Fibroblast of villous mesenchyme (primary cell): ENCODE results near the gene EFCAB12. TPM values are rescaled to one million over a fixed set of nuclear protein-coding genes. Genes with fewer than 3 reads are reported as not detected.

Experiments
- DNase-seq: peaks from one replicate; pipeline ENCODE4 v3.0.0-alpha.2; 2010; ENCODE audit warnings: low read depth
- H3K4me3 ChIP-seq: 2 replicates; pipeline ENCODE4 v1.5.1; 2011; ENCODE audit warnings: low read depth, mild to moderate bottlenecking, low read length
- total RNA-seq: library from RNA; depleted of rRNA; stranded (reverse); fragments of >200 nt; gene quantifications from 2 replicates; pipeline ENCODE4 v1.2.3, GENCODE V29; 2012
- TF ChIP-seq, protein P1 (sequence below): IDR thresholded peaks from 2 replicates; pipeline ENCODE4 v1.5.1; 2012; ENCODE audit warnings: low read depth, mild to moderate bottlenecking, low read length; ENCODE audit not compliant: insufficient read depth

The EFCAB12 gene
- total RNA-seq, 1 donor, result not detected

DNA sequence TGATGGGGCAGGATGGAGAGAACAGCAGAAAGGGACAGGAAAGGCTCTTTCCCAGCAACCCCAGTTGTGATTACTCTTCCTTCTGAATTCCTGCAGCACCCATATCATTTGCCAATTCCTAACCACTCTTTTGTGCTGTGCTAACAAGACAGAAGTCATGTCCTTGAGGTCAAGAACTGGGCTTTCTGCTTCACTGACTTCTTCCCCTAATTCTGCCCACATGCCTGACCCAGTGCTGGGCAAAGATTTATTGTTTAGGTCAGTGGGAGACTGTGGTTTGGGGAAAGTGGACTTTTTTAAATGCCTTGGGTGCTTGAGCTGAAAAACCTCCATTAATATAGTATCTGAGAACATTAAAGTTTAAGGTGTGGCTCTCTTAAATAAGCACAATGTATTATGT is 4.2 kb upstream of the EFCAB12 start:
- TF ChIP-seq, protein P1, sequence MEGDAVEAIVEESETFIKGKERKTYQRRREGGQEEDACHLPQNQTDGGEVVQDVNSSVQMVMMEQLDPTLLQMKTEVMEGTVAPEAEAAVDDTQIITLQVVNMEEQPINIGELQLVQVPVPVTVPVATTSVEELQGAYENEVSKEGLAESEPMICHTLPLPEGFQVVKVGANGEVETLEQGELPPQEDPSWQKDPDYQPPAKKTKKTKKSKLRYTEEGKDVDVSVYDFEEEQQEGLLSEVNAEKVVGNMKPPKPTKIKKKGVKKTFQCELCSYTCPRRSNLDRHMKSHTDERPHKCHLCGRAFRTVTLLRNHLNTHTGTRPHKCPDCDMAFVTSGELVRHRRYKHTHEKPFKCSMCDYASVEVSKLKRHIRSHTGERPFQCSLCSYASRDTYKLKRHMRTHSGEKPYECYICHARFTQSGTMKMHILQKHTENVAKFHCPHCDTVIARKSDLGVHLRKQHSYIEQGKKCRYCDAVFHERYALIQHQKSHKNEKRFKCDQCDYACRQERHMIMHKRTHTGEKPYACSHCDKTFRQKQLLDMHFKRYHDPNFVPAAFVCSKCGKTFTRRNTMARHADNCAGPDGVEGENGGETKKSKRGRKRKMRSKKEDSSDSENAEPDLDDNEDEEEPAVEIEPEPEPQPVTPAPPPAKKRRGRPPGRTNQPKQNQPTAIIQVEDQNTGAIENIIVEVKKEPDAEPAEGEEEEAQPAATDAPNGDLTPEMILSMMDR, result no peak

DNA sequence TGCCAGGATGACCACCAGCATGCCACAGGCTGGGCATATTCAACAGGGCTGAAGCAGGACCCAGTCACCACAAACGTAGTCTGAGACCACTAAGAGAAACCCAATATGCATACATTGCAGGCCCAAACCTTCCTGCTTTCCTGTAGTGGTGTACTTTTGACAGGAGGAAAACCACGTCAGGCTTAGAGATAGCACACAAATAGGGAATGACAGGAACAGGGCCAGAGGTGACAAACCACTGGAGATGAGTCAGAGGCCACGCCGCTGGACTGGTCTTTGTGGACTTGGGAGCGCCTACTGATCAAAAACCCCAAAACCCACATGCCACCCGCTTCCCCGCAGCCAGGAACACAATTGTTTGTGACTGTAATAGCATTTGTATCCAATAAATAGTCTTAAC is 3.6 kb upstream of the EFCAB12 start:
- H3K4me3 ChIP-seq, result no peak overlapping the region
- DNase-seq, result no peak
- TF ChIP-seq, protein P1, result no peak

More for the DNA sequence above, 4.2 kb upstream of the EFCAB12 start:
- H3K4me3 ChIP-seq, result no peak overlapping the region
- DNase-seq, result no peak

DNA sequence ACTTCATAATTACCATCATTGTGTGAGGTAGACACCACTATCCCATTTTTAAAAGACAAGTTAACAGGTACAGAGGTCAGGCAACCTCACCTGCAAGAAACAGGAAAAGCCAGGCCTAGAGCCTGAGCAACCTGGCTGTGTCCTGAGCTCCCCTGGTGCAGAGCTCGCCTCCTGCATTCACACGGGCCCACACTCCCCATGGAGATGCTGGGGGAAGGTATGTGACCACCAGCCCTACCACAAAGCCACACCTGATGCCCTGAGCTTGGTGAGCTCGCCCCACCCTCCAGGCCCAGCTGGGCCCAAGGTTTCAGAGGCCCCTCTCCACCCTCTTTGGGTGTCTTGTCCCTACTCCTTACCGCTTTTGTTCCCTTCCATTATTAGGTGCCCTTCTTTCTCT is 1.2 kb upstream of the EFCAB12 start:
- H3K4me3 ChIP-seq, result no peak overlapping the region
- TF ChIP-seq, protein P1, result no peak
- DNase-seq, result no peak

DNA sequence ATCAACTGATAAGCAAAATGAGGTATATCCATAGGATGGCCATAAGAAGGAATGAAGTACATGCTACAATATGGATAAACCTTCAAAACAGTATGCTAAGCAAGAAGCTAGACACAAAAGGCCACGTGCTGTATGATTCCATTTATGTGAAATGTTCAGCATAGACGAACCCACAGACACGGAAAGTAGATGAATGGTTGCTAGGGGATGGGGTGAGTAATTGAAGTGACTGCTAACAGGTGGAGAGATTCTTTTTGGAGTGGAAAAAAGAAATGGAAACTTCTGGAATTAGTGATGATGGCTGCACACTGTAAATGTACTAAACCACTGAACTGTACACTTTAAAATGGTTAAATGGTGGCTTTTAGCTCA is 630 bp upstream of the EFCAB12 start:
- DNase-seq, result no peak
- H3K4me3 ChIP-seq, result no peak overlapping the region

DNA sequence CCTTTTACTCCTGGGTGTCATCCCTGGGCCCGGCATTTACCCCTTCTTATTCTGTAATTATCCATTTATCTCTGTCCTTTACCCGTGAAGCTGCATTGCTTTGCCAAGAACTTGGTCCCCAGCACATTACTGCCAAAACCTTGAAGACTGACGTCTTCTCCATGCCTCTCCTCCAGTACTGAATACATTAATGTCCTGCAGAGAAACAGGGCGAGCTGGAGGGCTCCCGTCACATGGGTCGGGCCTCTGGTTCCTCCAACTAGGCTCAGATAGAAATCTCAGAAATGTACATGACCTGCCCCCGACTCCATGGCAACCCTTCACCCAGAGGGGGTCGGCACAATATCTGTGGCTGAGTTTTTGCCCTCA is 445 bp downstream of the EFCAB12 start:
- H3K4me3 ChIP-seq, result peak overlapping the region; percentile 73
- no peak for DNase-seq
- TF ChIP-seq, protein P1, result no peak

More for the DNA sequence above, 630 bp upstream of the EFCAB12 start:
- TF ChIP-seq, protein P1, result no peak

DNA sequence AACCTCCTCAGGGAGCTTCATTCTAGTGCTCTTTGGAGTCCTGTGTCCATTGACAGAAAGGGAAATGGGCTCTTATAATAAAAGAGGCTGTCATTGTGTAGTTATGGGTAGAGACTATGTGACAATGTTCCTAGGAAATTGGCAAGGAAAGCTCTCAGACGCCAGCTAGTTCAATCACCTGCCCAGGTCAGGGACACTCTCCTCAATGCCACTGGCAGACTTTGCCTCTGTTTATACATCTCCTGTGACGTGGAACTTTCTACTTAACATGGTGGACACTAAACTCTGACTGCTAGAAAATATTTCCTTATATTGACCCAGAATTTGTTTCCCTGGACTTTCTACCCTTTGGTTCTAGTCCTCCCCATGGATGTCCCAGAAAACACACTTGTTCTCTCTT is 2.8 kb downstream of the EFCAB12 start:
- TF ChIP-seq, protein P1, result no peak
- H3K4me3 ChIP-seq, result no peak overlapping the region
- DNase-seq, result no peak

DNA sequence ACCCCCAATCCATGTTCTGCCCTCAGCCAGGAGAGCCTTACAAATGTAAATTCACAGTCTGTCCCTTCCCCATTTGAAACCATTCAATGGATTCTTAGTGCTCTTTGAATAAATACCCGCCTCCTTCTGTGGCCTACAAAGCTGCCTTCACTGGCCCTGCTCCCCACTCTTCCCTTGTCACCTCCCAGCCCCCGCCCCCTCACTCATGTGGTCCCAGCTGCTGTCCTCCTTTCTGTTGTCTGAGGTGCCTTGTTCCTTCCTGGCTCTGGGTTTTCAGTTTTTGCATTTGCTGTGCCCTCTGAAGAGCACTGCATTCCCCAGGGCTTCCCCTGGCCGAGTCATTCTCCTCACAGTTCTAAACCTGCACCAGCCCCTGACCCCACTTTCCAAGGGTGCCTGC is 3.2 kb downstream of the EFCAB12 start:
- no peak for DNase-seq
- TF ChIP-seq, protein P1, result no peak
- H3K4me3 ChIP-seq, result no peak overlapping the region
